NCI-H524 (cell line): ENCODE measurements around the gene ANKS1B.
"Not testable (repeated sequence)": the region's sequence is repeated elsewhere in the genome, so short reads cannot be mapped to it uniquely, and the experiment has no call there.

Source experiments
- DNase-seq, 2 experiments: peaks; one replicate each; lab custom pipeline; 2025; lab: John Stamatoyannopoulos, UW

Gene ANKS1B

DNA sequence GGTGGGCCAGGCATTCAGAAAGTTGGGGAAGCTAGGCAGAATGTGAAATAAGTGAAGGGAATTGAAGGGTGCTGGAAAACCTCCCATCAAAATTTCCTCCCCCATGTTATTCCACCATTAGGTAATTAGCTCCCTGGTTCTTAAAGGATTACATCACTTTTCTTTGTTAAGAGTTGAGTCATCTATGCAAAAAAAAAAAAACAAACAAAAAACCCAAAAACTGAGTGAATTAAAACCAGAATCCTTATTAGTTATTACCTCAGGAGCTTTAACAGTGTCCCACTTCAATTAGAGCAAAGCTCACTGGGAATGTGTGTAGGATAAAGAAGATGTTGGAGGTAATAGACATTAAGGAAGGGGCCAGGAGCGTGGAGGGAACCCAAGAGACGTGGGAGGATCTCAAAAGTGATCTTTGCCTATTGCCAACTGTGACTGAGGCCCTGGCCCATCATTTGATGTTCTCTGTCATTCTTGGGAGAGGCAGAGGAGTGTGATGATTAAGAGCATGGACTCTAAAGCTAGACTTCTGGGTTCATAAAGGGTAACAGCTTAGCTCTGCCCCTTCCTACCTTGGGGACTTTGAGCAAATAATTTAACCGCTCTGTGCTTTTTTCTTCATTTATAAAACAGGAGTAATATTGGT lies 975.0 kb downstream of the ANKS1B start:
- DNase-seq, result no peak

DNA sequence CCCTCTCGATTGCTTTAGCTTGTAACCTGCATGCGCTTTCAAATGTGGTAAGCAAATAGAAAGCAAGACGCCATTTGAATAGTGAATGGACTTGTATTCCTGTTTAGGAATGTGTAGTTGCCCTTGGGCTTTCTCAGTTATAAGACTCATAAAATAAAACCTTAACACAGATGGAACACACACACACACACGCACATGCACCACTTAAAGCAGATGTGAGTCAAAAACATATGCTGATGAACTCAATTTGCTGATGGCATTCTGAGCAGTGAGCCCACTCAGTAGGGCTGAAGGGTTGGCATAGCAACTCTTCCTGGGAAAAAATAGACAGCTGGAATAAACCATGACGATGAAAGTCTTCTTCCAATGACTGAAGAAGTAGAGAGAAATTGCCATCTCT lies 979.1 kb downstream of the ANKS1B start:
- DNase-seq, result peak in 1 of 2 experiments; percentile 67

DNA sequence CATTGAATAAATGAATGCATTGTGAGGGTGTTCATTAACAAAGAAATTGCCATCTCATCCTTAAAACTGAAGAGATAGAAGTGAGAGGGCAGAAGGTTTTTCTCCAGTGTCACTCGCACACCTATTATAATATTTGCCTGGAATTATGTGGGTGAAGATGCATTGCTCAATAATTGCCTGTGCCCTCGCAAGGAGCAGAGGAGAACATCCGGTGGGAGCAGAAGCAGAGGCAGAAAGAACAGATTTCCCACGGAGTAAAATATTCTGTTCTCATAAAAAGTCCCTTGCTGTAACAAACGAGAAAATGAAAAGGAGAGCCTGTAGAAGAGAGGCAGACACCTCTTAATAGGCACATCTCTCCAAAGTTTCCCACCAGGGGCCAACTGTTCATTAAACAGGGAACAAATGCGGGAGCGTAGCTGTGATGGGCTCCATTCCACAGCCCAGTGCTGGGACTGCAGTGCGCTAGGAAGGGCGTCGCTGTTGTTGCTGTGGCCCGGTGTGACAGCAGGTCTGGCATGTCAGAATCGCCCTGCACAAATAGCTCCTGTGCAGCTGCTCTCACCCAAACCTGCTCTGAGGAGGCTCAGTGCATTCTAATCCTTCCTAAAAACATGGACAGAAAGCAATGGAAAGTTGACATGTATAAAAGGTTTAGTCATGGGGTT lies 979.8 kb downstream of the ANKS1B start:
- peak in 1 of 2 experiments; percentile 33 for DNase-seq

DNA sequence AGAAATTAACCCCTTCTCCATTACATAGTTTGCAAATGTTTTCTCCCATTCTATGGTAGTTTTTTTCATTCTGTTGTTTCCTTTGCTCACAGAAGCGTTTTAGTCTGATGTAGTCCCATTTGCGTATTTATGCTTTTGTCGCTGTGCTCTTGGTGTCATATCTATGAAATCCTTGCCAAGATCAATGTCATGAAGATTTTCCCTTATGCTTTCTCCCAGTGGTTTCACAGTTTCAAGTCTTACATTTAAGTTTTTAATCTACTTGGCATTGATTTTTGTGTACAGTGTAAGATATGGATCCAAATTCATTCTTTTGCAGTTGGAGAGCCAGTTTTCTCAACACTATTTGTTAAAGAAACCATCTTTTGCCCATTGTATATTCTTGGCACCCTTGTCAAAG lies 982.0 kb downstream of the ANKS1B start:
- no peak for DNase-seq

DNA sequence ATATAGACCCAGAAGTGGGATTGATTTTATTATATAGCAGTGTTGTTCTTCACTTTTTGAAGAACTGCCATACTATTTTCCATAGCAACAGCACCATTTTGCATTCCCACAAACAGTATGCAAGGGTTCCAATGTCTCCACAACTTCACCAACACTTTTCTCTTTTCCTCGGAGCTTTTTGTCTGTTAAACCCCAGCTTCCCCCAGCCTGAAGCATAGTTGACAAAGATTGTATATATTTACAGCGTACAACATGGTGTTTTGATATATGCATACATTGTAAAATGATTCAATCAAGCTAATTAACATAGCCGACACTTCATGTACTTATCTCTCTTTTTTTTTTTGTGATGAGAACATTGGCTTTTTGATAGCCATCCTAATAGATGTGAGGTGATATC lies 982.6 kb downstream of the ANKS1B start:
- no peak for DNase-seq

DNA sequence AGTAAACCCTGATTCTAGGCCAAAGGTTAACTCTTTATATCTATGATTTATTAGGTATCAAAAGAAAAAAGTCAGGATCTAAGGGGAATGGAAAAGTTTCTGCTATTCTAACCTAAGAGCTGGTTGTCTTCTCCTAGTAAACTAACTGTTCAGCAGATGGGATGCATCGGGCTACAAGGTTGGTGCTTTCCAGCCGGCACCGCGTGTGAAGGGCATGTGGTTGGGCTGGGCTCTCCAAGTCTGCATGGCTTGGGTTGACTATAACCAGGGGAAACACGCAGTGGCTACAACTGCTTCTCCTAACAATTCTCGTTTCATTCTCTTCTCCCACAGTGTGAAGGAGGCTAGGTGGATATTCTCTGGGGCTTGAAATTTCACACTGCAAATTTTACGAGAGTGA lies 985.2 kb downstream of the ANKS1B start:
- no peak for DNase-seq

DNA sequence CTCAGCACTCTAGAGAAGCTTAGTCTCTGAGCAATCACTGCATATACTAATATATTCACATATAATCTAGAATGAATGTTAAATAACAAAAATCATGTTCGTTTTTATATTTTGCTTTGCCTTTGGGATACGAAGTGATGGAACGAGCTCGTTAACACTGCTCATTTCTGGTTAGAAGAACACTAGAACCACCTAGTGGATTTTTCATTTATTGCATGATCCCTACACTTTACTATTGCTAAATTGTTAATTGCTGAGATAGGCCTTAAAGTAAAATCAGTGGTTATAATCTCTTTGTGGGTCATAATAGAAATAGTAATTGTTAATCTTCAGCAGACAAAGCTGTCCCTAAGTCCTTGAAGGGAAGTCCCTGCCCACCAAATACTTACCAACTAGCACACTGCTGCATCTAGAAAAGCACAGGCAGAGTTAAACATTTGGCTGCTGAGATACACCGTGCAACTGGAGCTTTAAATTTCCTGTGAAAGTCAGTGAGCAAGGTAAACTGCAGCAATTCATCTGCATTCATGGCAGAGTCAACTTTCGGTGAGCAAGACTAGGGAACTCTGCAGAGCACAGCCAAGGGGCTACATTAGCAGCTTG lies 985.9 kb downstream of the ANKS1B start:
- DNase-seq, result peak in 1 of 2 experiments; percentile 64

DNA sequence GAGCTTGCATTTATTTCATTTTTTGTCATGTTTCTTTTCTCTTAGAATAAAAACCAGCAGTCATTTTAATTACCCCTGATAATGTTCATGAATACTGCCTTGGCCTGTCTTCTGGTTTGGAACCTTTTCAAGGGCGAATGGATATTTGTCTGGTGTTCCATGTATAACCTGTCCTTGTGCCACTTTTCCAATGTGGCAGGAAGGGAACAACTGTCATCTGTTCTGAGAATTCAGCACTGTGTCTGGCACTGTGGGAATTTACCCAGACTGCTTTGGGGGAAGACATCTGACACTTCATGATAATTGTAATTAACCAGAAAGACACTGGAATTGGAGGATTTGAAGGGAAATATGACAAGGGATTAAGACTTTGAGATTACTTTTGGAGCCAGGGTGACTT lies 986.8 kb downstream of the ANKS1B start:
- peak in 1 of 2 experiments; percentile 52 for DNase-seq

DNA sequence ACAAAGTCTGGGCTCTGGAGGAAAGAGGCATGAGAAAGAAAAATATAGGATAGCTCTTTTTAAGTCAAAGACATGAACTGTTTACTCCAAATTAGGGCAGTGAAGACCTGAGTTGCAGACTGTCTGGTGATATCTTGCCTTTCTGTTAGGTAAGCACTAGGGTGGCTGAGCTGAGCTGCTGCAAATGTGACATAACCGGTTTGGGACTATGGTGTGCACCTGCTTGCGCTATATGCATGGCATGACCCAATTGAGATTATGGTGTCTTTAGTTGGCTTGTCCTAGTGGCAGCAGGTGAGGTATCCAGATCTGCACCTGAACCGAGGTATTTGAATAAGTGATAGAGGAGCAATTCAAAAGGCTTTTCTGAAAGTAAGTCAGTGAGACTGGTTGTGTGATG lies 994.1 kb downstream of the ANKS1B start:
- peak in 1 of 2 experiments; percentile 9 for DNase-seq

DNA sequence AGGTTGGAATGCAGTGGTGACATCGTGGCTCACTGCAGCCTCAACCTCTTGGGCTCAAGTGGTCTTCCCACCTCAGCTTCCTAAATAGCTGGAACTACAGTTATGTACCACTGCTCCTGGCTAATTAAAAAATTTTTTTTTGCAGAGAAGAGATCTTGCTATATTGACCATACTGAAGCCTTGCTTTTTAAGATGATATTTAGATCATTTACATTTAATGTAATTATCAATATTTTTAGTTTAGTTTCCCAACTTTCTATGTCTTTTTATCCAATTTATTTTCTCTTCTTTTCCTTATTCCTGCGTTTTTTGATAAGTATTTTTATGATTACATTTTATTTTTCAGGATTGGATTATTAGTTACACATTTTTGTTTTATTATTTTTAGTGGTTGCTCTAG lies 999.6 kb downstream of the ANKS1B start:
- DNase-seq, result no peak

DNA sequence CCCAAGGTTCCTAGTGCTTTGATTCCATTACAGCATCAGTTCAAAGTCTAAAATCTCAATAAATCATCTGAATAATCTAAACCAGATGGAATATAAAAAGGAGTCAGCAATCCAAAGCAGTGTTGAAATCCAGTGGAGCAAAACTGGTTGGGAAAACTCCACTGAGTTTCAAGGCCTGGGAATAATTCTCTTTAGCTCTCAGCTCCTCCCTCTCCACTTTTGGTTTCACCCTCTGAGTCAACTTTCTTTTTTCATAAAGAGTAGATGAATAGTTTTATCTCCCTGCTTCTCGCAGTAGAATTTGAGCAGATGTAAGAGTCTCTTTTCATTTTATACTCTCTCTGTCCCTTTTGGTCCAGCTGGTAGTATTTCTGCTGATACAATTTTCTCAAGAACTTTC lies 1001.1 kb downstream of the ANKS1B start:
- DNase-seq, result no peak

DNA sequence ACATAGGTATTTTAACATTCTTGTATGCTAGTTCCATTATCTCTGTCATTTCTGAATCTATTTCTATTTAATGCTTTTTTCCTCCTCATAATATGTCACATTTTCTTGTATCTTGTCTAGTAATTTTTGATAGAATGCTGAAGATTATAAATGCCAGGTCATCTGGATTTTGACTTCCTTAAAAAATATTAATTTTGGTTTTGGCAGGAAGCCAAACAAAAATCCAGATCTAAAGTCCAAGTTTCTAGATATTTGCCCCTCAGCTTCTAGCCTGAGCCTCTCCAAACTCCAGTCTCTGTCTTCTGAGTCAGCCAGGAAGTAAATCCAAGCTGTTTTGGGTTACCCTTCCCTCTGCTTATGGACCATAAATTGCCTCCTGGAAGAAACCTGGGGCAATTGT lies 1004.2 kb downstream of the ANKS1B start:
- no peak for DNase-seq

DNA sequence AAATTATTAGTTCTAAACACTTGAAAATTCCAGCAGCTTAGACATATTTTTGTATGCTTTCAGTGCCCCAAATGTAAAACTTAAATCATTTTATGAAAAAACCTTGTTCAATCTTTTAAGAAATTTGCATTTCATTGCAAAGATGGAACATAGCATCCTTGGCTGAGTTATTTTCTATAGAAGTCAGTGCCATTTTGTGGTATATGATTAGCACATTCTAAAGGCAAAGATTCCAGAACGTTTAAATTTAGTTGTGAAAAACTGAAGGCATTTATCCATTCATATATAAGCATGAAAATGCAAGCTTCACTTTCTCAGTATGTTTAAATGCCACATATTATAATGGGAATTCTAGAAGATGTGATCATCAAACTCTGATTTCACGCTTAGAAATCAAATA lies 1007.5 kb downstream of the ANKS1B start:
- DNase-seq, result no peak

DNA sequence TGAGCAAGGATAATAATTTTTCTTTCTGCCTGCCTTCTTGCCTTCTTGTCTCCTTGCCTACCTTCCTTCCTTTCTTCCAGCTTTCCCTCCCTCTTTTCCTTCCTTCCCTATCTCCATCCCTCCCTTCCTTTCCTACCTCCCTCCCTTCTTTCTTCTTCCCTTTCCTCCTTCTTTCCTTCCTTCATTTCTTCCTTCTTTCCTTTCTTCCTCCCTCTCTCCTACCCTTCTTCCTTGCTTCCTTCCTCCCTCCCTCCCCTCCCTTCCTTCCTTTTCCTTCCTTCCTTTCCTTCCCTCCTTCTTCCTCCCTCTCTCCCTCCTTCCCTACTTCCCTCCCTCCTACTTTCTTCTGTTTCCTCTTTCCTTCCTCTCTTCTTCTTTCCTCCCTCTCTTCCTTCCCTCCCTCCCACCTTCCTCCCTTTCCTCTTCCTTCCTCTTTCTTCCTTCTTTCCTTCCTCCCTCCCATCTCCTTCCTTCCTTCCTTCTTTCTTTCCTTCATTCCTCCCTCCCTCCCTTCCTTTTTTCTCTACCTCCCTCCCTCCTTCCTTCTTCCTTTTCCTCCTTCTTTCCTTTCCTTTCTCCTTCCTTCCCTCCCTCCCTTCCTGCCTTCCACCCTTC lies 1009.9 kb downstream of the ANKS1B start:
- DNase-seq, result no peak

DNA sequence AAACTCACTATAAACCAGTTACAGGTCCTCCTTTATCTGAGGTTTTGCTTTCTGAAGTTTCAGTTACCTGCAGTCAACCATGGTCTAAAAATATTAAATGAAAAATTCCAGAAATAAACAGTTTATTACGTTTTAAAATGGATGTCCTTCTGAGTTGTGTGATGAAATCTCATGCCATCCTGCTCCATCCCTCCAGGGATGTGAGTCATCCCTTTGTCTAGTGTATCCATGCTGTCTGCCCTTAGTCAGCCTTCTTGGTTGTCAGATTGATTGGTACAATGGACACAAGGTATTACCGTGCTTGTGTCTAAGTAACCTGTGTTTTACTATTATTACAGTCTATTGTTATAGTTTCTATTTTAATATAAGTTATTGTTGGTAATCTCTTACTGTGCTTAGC lies 1011.3 kb downstream of the ANKS1B start:
- DNase-seq, result no peak

DNA sequence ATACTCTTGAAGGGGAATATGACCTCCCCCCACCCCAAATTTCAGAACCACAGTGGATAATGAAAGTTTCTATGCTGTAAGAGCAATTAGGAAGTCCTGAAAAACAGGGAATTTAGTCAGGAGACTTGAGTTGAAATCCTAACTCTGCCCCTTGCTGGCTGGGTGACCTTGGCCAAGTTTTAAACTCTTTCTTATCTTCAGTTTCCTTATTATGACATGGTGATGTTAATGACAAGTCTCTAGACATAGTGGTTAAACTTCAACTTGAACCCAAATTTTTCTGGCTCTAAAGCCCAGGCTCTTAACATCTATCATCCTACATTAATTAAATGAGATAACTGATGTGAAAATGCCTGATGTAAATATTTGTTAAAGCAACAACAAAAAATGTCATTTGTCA lies 1013.8 kb downstream of the ANKS1B start:
- no peak for DNase-seq

DNA sequence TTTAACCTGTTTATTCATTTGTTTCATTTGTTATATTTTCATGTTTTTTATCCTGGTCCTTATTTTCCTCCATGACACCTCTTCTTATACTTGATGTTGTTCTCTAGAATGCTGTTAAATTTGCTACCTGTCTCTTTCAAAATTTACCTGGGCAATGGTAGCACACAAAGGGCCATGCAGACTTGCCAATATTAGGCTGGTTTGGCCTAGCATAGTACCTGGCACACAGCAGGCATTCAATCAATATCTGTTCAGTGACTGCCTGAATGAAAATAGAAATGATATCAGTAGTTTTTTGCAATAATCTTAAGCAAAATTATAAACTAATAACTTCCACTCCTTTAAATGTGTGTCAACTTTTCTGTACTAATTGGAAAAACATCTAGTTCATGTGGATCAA lies 1014.5 kb downstream of the ANKS1B start:
- no peak for DNase-seq

DNA sequence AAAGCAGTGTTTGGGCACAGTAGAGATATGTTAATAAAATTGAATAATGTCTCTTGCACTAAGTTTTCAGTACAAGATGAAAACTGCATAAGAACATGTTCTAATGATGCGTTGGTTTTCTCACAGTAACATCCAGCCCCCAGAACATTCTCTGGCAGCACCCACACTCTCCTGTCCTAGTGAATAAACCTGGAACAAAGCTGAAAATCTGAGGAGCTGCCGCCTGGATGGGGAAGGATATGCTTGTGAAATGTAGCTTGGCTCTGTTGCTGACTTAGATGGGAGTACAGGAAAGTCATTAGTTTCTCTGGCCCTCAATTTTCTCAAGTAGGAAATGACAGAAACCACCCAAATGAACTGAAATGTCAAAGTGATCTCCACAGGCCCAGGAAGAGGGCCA lies 1015.8 kb downstream of the ANKS1B start:
- DNase-seq, result no peak

DNA sequence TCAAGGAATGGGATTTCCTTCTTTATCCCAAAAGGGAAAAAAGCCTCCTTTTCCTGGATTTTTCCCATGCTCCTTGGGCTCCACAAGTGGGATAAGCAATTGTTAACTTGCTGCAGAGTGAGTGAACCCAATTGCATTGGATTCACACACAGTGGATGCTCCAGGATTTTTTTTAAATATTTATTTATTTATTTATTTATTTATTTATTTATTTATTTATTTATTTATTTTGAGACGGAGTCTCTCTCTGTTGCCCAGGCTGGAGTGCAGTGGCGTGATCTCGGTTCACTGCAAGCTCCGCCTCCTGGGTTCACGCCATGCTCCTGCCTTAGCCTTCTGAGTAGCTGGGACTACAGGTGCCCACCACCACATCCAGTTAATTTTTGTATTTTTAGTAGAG lies 1027.6 kb downstream of the ANKS1B start:
- DNase-seq, result not testable (repeated sequence)

DNA sequence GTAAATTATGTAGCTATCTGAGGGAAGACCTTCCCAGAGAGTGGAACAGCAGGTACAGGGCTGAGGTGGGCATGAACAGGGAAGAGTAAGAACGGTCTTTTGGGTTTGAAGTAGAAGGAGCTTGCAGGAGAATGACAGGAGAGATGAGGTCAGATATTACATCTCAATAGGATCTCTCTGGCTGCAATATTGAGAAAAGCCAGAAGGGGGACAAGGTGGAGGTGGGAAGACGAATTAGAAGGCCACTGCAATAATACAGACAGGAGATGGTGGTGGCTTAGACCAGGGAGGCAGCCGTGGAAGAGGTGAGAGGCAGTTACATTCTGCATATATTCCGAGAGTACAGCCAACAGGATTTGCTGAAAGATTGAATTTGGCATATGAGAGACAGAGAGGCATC lies 1029.5 kb downstream of the ANKS1B start:
- DNase-seq, result peak; percentile 4 to 46

DNA sequence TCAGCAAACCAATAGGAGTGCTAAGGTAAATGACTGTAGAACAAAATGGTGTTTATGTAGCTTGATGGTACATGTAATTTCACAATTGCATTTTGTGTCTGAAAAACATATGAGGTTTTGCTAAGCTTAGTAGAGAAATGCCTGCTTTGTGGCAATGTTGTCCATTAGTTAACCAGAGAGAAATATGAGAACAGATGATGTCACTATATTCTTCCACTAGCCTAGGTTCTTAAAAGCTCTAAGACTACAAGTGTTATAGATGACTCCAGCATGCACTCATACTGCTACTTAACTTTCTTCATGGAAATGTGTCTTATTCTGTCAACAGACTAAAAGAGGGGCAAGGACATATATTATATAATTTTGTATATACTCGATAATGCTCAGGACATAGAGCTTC lies 1030.2 kb downstream of the ANKS1B start:
- no peak for DNase-seq

DNA sequence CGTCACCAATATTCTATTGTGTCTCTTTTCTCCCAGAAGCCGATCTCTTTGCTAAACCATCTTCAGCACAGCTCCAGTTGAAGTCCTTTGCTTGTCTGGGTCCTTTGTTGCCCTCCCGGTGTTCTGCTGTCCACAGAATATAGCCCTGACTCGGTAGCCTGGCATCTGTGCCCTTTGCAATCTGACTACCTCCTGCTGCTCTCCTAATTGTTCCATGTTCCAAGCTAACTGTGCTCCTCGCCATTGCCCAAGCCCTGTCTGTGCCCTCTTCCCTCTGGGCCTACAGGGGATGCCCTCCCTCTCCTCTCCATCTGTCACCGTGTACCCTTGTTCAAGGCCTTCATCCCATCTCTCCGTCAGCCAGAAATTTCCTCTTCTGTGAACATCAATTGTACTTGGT lies 1033.3 kb downstream of the ANKS1B start:
- no peak for DNase-seq

DNA sequence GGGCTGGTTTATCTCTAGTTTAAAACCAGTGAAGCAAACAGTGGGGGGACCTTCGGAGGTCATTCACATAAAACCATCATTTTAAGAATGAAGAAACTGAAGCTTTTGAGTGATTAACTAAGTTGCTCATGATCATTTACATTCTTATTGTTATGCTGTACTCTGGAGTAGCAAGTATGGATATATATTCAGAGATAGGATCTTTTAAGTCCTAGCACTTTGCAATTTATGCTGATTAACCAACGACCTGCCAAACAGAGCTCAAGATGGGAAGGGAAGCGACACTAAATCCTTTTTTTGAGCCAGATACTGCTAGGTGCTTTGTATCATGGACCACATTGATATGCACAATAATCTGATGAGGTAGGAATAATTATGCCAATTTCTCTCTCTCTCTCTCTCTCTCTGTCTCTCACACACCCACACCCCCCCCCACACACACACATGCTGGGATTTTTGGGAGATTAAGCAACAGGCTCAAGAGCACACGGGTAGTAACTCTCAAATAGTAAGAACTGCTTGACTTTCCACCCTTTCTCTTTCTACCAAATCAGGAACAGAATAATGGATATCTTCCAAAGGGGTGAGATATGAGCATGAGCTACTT lies 1036.3 kb downstream of the ANKS1B start:
- no peak for DNase-seq
